HCT116 (cell line): Measurements from ENCODE around the gene PHF20. TPM values are rescaled to one million over a fixed set of nuclear protein-coding genes. Genes with fewer than 3 reads are reported as not detected.

ENCODE experiments used
- ATAC-seq: fragments of 200-7000 bp; cut with Tn5 transposase; 2 replicates; pipeline ENCODE4 v1.9.1; 2020; ENCODE audit warnings: mild to moderate bottlenecking, moderate library complexity
- BruUV-seq: library from RNA; stranded (reverse); fragments of 400-500 nt; replicated peaks from 2 replicates; lab custom pipeline; 2021; lab: Mats Ljungman, UMichigan
- CTCF ChIA-PET: fragments of 300-600 bp; sonication (Branson Sonifier 250); formaldehyde crosslinking; loops from one replicate; lab custom pipeline; 2021; ENCODE audit warnings: antibody characterized with exemption; lab: Charles Lee
- POLR2A ChIA-PET: fragments of 300-600, 350-600 bp; sonication (Branson Sonifier 250); formaldehyde crosslinking; loops from one replicate; lab custom pipeline; 2021; ENCODE audit warnings: antibody characterized with exemption; lab: Charles Lee
- RAD21 ChIA-PET, 2 experiments: fragments of 300-600 bp; sonication (Branson Sonifier 250); formaldehyde crosslinking; loops; one replicate each; lab custom pipeline; 2023; ENCODE audit warnings: low total read pairs in 2 of 2; ENCODE audit not compliant: uncharacterized antibody in 2 of 2, unreplicated experiment in 2 of 2, low non-redundant PET in 1 of 2; lab: Charles Lee
- DNase-seq: peaks from one replicate; pipeline ENCODE4 v3.0.0-alpha.2; 2010; ENCODE audit warnings: low read depth, low spot score
- H2AFZ ChIP-seq: fragments of 200-600 bp; shearing (Covaris generic), sonication (generic); 2 replicates; pipeline ENCODE4 v1.6.1; 2017; ENCODE audit warnings: low read depth, mixed run types, mixed read lengths, antibody characterized with exemption, low read length; ENCODE audit not compliant: poor library complexity, severe bottlenecking
- H3K27ac ChIP-seq: 2 replicates; pipeline ENCODE4 v1.5.1; 2012; ENCODE audit warnings: low read depth, low read length
- H3K27me3 ChIP-seq: fragments of 200-600 bp; sonication (generic); 2 replicates; pipeline ENCODE4 v1.6.1; 2016; ENCODE audit warnings: mixed run types, low read length, mixed read lengths; ENCODE audit not compliant: insufficient read depth
- H3K36me3 ChIP-seq, 2 experiments: fragments of 200-500 bp in 1 of 2; fragments of 200-600 bp in 1 of 2; sonication (Bioruptor generic) in 1 of 2; sonication (generic) in 1 of 2; 2 replicates each; pipeline versions ENCODE4 v1.5.1 to v1.6.1; 2014 to 2016; ENCODE audit warnings: low read length in 2 of 2, inconsistent platforms in 1 of 2, mixed read lengths in 1 of 2, mixed run types in 1 of 2; ENCODE audit not compliant: insufficient read depth in 2 of 2, control insufficient read depth in 1 of 2
- H3K4me1 ChIP-seq, 2 experiments: fragments of 200-600 bp in 1 of 2; sonication (generic) in 1 of 2; 2 replicates each; pipeline versions ENCODE4 v1.5.1 to v1.6.1; 2012 to 2017; ENCODE audit warnings: low read length in 2 of 2, inconsistent platforms in 1 of 2, mild to moderate bottlenecking in 1 of 2, mixed read lengths in 1 of 2, mixed run types in 1 of 2, moderate library complexity in 1 of 2; ENCODE audit not compliant: insufficient read depth in 2 of 2, control insufficient read depth in 1 of 2
- H3K4me2 ChIP-seq: fragments of 200-600 bp; sonication (generic); 2 replicates; pipeline ENCODE4 v1.6.1; 2017; ENCODE audit warnings: mixed run types, low read length, mixed read lengths
- H3K4me3 ChIP-seq, 2 experiments: fragments of 200-600 bp in 1 of 2; sonication (generic) in 1 of 2; replicated peaks in 1 of 2; 2 replicates each; pipeline ENCODE4 v1.5.1; 2011 to 2016; ENCODE audit warnings: low read length in 2 of 2, control low read depth in 1 of 2, low read depth in 1 of 2, mild to moderate bottlenecking in 1 of 2, mixed read lengths in 1 of 2, mixed run types in 1 of 2
- H3K79me2 ChIP-seq: fragments of 200-600 bp; sonication (generic); 2 replicates; pipeline ENCODE4 v1.6.1; 2017; ENCODE audit warnings: mild to moderate bottlenecking, mixed run types, low read length, moderate library complexity, mixed read lengths; ENCODE audit not compliant: insufficient read depth
- H3K9ac ChIP-seq: fragments of 200-600 bp; sonication (generic); 2 replicates; pipeline ENCODE4 v1.6.1; 2016; ENCODE audit warnings: low read length, mixed read lengths
- H3K9me2 ChIP-seq: fragments of 200-600 bp; sonication (generic), shearing (Covaris generic); 2 replicates; pipeline ENCODE4 v1.6.1; 2017; ENCODE audit warnings: mixed run types, mild to moderate bottlenecking, moderate library complexity; ENCODE audit not compliant: insufficient read depth
- H3K9me3 ChIP-seq, 2 experiments: fragments of 200-500 bp in 1 of 2; fragments of 200-600 bp in 1 of 2; sonication (Bioruptor generic) in 1 of 2; sonication (generic) in 1 of 2; 2 replicates each; pipeline ENCODE4 v1.6.1; 2014 to 2017; ENCODE audit warnings: low read length in 2 of 2, mixed read lengths in 2 of 2, inconsistent platforms in 1 of 2, low read depth in 1 of 2, mild to moderate bottlenecking in 1 of 2, mixed run types in 1 of 2, moderate library complexity in 1 of 2; ENCODE audit not compliant: control insufficient read depth in 1 of 2, insufficient read depth in 1 of 2
- H4K20me1 ChIP-seq: fragments of 200-600 bp; sonication (generic), shearing (Covaris generic); 2 replicates; pipeline ENCODE4 v1.6.1; 2017; ENCODE audit warnings: mixed run types, mild to moderate bottlenecking, moderate library complexity; ENCODE audit not compliant: insufficient read depth
- CBX3 ChIP-seq: IDR thresholded peaks from 2 replicates; pipeline ENCODE4 v1.6.1; 2012; ENCODE audit warnings: low read depth
- CEBPB ChIP-seq: IDR thresholded peaks from 2 replicates; pipeline ENCODE4 v1.6.1; 2012; ENCODE audit warnings: low read depth
- EGR1 ChIP-seq: IDR thresholded peaks from 2 replicates; pipeline ENCODE4 v1.6.1; 2012; ENCODE audit warnings: low read depth
- ELF1 ChIP-seq: IDR thresholded peaks from 2 replicates; pipeline ENCODE4 v1.6.1; 2012; ENCODE audit warnings: low read depth, borderline replicate concordance
- FOSL1 ChIP-seq: IDR thresholded peaks from 2 replicates; pipeline ENCODE4 v1.6.1; 2012; ENCODE audit warnings: low read depth
- POLR2AphosphoS5 ChIP-seq: IDR thresholded peaks from 2 replicates; pipeline ENCODE4 v1.6.1; 2011; ENCODE audit warnings: mild to moderate bottlenecking, low read depth, low read length, moderate library complexity
- RAD21 ChIP-seq: IDR thresholded peaks from 2 replicates; pipeline ENCODE4 v1.6.1; 2012; ENCODE audit warnings: low read depth, mild to moderate bottlenecking
- SRF ChIP-seq: IDR thresholded peaks from 2 replicates; pipeline ENCODE4 v1.6.1; 2012; ENCODE audit warnings: low read depth
- TCF7L2 ChIP-seq: IDR thresholded peaks from 2 replicates; pipeline ENCODE4 v1.7.0; 2011; ENCODE audit warnings: borderline replicate concordance, inconsistent platforms; ENCODE audit not compliant: insufficient read depth, insufficient read length; ENCODE audit errors: extremely low read depth
- intact Hi-C: fragments of 100-400 bp; cut with micrococcal nuclease; formaldehyde crosslinking; loops from 2 replicates; pipeline ENCODE4 v1.10.0; 2022
- total RNA-seq: library from RNA; stranded (reverse); gene quantifications from one replicate; pipeline ENCODE4 v1.2.1, GENCODE V29; 2021; ENCODE audit not compliant: unreplicated experiment
- TF ChIP-seq, protein P1 (sequence below): IDR thresholded peaks from 2 replicates; pipeline ENCODE4 v1.6.1; 2012; ENCODE audit warnings: low read depth
- TF ChIP-seq, protein P2 (sequence below): IDR thresholded peaks from 2 replicates; pipeline ENCODE4 v1.6.1; 2011; ENCODE audit warnings: mild to moderate bottlenecking, low read length, moderate library complexity; ENCODE audit not compliant: insufficient replicate concordance; ENCODE audit errors: extremely low read depth
- TF ChIP-seq, protein P3 (sequence below), 3 experiments: fragments of 200-600 bp in 1 of 3; sonication (generic) in 1 of 3; IDR thresholded peaks in 2 of 3; conservative IDR thresholded peaks in 1 of 3; 2 replicates each; pipeline ENCODE4 v1.5.1; 2012 to 2017; ENCODE audit warnings: low read depth in 2 of 3, low read length in 2 of 3, antibody characterized with exemption in 1 of 3, borderline replicate concordance in 1 of 3, control low read depth in 1 of 3, mild to moderate bottlenecking in 1 of 3, mixed read lengths in 1 of 3, mixed run types in 1 of 3, moderate library complexity in 1 of 3; ENCODE audit not compliant: insufficient read depth in 1 of 3

The PHF20 gene
- total RNA-seq, 1 experiment from 2014 or later: 40.8 TPM

DNA sequence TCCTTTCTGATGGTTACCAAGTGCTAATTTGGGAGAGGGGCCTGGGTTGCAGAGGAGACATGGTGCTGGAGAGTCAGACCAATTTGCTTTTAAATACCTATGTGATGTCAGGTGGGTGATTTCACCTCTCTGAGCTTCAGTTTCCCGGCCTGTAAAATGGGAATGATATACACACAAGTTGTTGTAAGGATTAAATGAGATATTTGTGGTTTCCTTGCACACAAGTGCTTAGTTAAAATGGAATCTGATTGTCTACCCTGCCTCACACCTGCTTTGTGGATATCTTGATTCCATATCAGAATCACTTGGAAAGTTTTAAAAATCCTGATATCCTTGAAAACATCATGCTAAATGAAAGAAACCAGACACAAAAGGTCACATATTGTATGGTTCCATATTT is 138.0 kb downstream of the PHF20 start:
- Histone ChIP-seq H3K27me3 (no peaks in the 10 kb centered on the region), H2AFZ (no peak overlapping the region), H3K4me3 (no peak overlapping the region), H3K9me3 (no peaks in the 10 kb centered on the region), H3K9me2 (no peaks in the 10 kb centered on the region), H3K79me2 (no peaks in the 10 kb centered on the region), H3K4me2 (no peak overlapping the region), H4K20me1 (no peaks in the 10 kb centered on the region), H3K4me1 (no peaks in the 10 kb centered on the region), H3K36me3 (peaks cover 0 to 4% of the 10 kb centered on the region in 2 experiments; a peak in 2 of 4 replicates), H3K27ac (no peak overlapping the region), H3K9ac (no peak overlapping the region)
- CTCF ChIA-PET: no interaction called here
- no TSS peak for BruUV-seq
- intact Hi-C loops: no loop called here
- POLR2A ChIA-PET: no interaction called here
- ATAC-seq (no peak), DNase-seq (no peak)
- TF ChIP-seq TCF7L2: no peak
- TF ChIP-seq FOSL1: no peak
- TF ChIP-seq ELF1: no peak
- no peak for TF ChIP-seq CEBPB
- no peak for TF ChIP-seq EGR1
- TF ChIP-seq POLR2AphosphoS5: no peak
- TF ChIP-seq, protein P1, sequence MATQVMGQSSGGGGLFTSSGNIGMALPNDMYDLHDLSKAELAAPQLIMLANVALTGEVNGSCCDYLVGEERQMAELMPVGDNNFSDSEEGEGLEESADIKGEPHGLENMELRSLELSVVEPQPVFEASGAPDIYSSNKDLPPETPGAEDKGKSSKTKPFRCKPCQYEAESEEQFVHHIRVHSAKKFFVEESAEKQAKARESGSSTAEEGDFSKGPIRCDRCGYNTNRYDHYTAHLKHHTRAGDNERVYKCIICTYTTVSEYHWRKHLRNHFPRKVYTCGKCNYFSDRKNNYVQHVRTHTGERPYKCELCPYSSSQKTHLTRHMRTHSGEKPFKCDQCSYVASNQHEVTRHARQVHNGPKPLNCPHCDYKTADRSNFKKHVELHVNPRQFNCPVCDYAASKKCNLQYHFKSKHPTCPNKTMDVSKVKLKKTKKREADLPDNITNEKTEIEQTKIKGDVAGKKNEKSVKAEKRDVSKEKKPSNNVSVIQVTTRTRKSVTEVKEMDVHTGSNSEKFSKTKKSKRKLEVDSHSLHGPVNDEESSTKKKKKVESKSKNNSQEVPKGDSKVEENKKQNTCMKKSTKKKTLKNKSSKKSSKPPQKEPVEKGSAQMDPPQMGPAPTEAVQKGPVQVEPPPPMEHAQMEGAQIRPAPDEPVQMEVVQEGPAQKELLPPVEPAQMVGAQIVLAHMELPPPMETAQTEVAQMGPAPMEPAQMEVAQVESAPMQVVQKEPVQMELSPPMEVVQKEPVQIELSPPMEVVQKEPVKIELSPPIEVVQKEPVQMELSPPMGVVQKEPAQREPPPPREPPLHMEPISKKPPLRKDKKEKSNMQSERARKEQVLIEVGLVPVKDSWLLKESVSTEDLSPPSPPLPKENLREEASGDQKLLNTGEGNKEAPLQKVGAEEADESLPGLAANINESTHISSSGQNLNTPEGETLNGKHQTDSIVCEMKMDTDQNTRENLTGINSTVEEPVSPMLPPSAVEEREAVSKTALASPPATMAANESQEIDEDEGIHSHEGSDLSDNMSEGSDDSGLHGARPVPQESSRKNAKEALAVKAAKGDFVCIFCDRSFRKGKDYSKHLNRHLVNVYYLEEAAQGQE: no peak
- TF ChIP-seq RAD21: no peak
- RAD21 ChIA-PET: no interaction called here

DNA sequence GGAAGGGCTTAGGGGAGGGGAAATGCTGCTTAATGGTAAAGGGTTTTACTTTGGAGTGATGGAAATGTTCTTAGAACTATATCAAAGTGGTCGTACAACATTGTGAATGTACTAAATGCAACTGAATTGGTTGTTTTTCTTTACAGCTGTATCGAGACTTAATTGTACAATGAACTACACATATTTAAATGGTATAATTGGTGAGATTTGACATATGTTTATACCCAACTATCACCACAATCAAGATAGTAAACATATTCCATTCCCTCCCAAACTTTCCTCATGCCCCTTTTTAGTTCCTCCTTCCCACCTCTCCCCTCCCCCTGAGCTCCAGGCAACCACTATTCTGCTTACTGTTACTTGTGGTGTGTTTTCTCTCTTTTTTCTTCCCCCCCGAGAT is 138.4 kb downstream of the PHF20 start:
- no peak overlapping the region for H3K4me2 ChIP-seq

More for the DNA sequence above, 138.4 kb downstream of the PHF20 start:
- DNase-seq: no peak
- RAD21 ChIA-PET: no interaction called here
- Histone ChIP-seq H3K4me3 (no peak overlapping the region), H3K27ac (no peak overlapping the region), H3K36me3 (peaks cover 0 to 4% of the 10 kb centered on the region in 2 experiments; a peak in 2 of 4 replicates), H3K9me3 (no peaks in the 10 kb centered on the region), H3K27me3 (no peaks in the 10 kb centered on the region), H2AFZ (no peak overlapping the region), H4K20me1 (no peaks in the 10 kb centered on the region), H3K79me2 (no peaks in the 10 kb centered on the region), H3K4me1 (no peaks in the 10 kb centered on the region), H3K9ac (no peak overlapping the region), H3K9me2 (no peaks in the 10 kb centered on the region)
- no TSS peak for BruUV-seq
- POLR2A ChIA-PET: no interaction called here
- CTCF ChIA-PET: no interaction called here
- no peak for TF ChIP-seq SRF
- TF ChIP-seq CBX3: no peak
- TF ChIP-seq POLR2AphosphoS5: no peak
- no peak for TF ChIP-seq EGR1
- TF ChIP-seq, protein P2, sequence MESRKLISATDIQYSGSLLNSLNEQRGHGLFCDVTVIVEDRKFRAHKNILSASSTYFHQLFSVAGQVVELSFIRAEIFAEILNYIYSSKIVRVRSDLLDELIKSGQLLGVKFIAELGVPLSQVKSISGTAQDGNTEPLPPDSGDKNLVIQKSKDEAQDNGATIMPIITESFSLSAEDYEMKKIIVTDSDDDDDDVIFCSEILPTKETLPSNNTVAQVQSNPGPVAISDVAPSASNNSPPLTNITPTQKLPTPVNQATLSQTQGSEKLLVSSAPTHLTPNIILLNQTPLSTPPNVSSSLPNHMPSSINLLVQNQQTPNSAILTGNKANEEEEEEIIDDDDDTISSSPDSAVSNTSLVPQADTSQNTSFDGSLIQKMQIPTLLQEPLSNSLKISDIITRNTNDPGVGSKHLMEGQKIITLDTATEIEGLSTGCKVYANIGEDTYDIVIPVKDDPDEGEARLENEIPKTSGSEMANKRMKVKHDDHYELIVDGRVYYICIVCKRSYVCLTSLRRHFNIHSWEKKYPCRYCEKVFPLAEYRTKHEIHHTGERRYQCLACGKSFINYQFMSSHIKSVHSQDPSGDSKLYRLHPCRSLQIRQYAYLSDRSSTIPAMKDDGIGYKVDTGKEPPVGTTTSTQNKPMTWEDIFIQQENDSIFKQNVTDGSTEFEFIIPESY: no peak
- TF ChIP-seq, protein P3, sequence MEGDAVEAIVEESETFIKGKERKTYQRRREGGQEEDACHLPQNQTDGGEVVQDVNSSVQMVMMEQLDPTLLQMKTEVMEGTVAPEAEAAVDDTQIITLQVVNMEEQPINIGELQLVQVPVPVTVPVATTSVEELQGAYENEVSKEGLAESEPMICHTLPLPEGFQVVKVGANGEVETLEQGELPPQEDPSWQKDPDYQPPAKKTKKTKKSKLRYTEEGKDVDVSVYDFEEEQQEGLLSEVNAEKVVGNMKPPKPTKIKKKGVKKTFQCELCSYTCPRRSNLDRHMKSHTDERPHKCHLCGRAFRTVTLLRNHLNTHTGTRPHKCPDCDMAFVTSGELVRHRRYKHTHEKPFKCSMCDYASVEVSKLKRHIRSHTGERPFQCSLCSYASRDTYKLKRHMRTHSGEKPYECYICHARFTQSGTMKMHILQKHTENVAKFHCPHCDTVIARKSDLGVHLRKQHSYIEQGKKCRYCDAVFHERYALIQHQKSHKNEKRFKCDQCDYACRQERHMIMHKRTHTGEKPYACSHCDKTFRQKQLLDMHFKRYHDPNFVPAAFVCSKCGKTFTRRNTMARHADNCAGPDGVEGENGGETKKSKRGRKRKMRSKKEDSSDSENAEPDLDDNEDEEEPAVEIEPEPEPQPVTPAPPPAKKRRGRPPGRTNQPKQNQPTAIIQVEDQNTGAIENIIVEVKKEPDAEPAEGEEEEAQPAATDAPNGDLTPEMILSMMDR (IDR thresholded peaks at IDR 0.05 in 2 of 3, conservative IDR thresholded peaks at IDR 0.05 in 1 of 3; ENCODE audit: borderline replicate concordance in 1 of 3, insufficient read depth in 1 of 3, low read depth in 2 of 3, low read length in 2 of 3): no peak
- intact Hi-C loops: no loop called here
- ATAC-seq: no peak
